Measurements from ENCODE around the gene GLIS1.

Gene GLIS1

DNA sequence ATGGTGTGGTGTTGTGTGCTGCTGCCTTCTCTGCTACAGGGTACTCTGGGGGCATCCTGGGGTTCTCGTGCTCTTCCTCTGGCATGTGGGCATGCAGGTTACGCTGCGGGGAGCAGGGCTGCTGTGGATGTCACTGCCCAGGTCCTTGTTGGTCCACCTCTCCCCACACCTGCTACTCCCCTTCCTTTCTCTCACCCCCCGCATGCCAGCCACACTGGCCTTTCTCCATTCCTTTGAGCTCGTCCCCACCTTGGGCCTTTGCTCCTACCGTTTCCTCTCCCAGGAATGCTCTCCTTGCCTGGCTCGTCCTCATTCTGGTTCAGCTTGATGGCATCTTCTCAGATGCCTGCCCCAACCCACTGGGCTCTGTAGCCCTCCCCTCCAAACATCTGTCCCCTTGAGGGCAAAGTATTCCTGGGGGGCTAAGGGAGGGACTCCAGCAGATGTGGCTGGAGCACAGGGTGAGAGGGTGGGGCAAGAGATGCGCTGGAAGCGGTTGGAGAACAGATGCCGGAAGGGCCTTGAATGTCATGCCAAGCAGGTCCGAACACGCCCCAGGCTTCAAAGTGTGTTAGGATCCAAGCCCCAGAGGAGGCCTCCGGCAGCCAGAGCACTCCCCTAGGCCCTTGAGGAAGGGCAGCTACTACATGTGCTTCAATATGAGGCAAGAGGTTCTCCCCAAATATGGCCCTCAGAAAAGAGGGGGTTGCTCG is 256.4 kb downstream of the GLIS1 start:
- TF ChIP-seq, protein P1, sequence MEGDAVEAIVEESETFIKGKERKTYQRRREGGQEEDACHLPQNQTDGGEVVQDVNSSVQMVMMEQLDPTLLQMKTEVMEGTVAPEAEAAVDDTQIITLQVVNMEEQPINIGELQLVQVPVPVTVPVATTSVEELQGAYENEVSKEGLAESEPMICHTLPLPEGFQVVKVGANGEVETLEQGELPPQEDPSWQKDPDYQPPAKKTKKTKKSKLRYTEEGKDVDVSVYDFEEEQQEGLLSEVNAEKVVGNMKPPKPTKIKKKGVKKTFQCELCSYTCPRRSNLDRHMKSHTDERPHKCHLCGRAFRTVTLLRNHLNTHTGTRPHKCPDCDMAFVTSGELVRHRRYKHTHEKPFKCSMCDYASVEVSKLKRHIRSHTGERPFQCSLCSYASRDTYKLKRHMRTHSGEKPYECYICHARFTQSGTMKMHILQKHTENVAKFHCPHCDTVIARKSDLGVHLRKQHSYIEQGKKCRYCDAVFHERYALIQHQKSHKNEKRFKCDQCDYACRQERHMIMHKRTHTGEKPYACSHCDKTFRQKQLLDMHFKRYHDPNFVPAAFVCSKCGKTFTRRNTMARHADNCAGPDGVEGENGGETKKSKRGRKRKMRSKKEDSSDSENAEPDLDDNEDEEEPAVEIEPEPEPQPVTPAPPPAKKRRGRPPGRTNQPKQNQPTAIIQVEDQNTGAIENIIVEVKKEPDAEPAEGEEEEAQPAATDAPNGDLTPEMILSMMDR (IDR thresholded peaks at IDR 0.05; ENCODE audit: low read depth, low read length, missing control alignments) = no peak
- no peak overlapping the region for H3K27ac ChIP-seq
- in situ Hi-C loops (cut with HindIII; ENCODE audit: low pct_ligation_motif_present, low sequenced_read_pairs) = loop anchor here (10.0 kb wide), 1 partner anchor 252 kb away; the partner anchor contains the start of gene GLIS1
- H3K4me3 ChIP-seq (ENCODE audit: low read depth, low read length) = no peak overlapping the region
- H3K27me3 ChIP-seq (replicated peaks) = peaks cover 17% of the 10 kb centered on the region
- H3K36me3 ChIP-seq (replicated peaks) = no peaks in the 10 kb centered on the region
- DNase-seq = no peak

DNA sequence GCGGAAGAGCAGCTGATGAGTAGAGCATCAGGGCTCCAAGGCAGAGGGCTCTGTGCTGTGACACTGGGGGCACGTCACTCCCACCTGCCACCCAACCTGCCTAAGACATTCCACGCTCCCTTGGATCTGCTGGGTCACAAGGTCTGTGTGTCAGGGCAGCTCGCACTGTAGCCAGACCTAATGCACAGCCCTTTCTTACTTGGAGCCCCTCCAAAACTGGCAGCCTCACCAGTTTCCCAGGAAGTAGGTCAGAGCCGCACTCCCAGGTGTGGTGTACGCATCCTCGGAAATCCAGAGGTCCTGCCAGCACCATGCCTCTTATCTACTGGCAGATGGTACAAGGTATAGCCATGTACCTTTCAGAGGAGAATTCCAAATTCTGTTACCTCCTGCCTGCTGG is 257.5 kb downstream of the GLIS1 start:
- Histone ChIP-seq H3K4me3 (ENCODE audit: low read depth, low read length) (no peak overlapping the region), H3K27ac (no peak overlapping the region), H3K36me3 (replicated peaks) (no peaks in the 10 kb centered on the region), H3K27me3 (replicated peaks) (peaks cover 19% of the 10 kb centered on the region)
- TF ChIP-seq, protein P1 (IDR thresholded peaks at IDR 0.05; ENCODE audit: low read depth, low read length, missing control alignments) = no peak
- no peak for DNase-seq
- in situ Hi-C loops (cut with HindIII; ENCODE audit: low pct_ligation_motif_present, low sequenced_read_pairs) = loop anchor here (10.0 kb wide), 1 partner anchor 253 kb away; the partner anchor contains the start of gene GLIS1

DNA sequence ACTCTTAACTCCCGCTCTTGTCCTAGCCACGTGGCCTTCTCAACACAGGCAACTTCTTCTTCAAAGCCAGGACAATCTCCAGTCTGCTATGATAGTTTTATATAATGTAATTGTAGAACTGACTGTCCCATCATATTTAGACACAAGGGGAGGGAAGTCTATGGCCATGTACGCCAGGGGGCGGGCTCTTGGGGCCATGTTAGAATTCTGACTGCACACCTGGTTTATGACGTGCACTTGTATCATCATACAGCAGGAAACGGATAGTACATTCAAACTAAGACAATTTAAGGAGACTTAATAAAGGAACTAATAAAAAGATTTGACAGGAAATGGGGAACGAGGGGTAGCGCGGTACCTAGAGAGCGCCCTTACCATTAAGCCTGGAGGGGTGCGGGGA is 258.3 kb downstream of the GLIS1 start:
- Histone ChIP-seq H3K27ac (no peak overlapping the region), H3K27me3 (replicated peaks) (peaks cover 15% of the 10 kb centered on the region), H3K36me3 (replicated peaks) (no peaks in the 10 kb centered on the region), H3K4me3 (ENCODE audit: low read depth, low read length) (no peak overlapping the region)
- in situ Hi-C loops (cut with HindIII; ENCODE audit: low pct_ligation_motif_present, low sequenced_read_pairs) = loop anchor here (10.0 kb wide), 1 partner anchor 254 kb away; the partner anchor contains the start of gene GLIS1
- TF ChIP-seq, protein P1 (IDR thresholded peaks at IDR 0.05; ENCODE audit: low read depth, low read length, missing control alignments) = no peak
- no peak for DNase-seq

DNA sequence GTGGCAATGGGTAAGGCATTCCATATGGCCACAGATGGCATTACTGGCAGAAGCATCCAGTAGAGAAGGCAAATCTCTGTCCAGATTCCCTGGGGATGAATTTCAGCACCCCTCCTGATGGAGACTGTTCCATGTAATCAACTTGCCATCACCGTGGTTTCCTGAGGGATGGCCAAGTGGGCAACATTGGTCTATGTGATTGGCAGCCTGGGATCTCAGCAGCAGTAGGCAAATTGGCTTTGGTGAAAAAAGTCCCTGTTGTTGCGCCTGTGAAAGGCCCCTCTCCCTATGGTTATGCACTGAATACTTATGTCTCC is 260.5 kb downstream of the GLIS1 start:
- H3K27me3 ChIP-seq (replicated peaks) = peaks cover 15% of the 10 kb centered on the region
- DNase-seq = no peak
- H3K27ac ChIP-seq = no peak overlapping the region
- in situ Hi-C loops (cut with HindIII; ENCODE audit: low pct_ligation_motif_present, low sequenced_read_pairs) = no loop called here
- no peaks in the 10 kb centered on the region for H3K36me3 ChIP-seq (replicated peaks)
- H3K4me3 ChIP-seq (ENCODE audit: low read depth, low read length) = no peak overlapping the region
- TF ChIP-seq, protein P1 (IDR thresholded peaks at IDR 0.05; ENCODE audit: low read depth, low read length, missing control alignments) = no peak

DNA sequence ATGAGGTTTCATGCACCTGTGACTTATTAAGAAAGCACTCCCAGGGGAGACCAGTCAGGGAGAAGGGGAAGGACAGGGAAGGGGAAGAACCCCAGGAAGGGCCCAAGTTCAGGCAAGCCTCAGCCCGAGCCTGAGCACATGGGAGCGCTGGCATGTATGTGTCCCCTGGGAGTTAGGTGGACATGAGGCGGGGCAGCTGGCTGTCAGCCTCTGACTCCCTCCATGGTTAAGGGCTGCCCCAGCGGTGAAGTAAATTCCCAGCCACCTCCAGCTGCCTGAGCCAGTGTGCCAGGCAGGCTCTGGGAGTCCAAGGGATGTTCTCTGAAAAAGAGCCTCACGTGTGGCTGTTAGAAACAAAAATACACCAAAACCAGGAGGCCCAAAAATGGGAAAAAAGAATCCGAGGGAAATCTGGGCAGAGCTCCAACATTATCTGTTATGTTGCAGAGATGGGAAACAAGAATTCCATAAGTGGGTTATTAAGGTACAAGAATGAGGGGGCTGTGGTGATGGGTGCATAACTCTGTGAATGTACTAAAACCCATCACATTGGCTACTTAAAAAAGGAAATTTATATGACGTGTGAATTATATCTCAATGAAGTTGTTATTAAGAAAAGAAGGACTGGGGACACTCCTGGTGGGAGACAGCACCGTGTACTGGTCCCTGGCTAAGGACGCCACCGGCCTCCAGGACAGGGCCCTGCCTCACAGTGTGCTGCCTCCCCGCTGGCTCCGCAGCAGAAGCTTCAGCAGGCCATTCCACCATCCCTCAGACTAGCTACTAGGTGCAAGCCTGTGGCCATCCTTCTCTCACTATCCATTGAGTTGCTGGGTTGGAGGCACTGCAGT is 261.1 kb downstream of the GLIS1 start:
- peaks cover 15% of the 10 kb centered on the region for H3K27me3 ChIP-seq (replicated peaks)
- TF ChIP-seq, protein P1 (IDR thresholded peaks at IDR 0.05; ENCODE audit: low read depth, low read length, missing control alignments) = no peak
- in situ Hi-C loops (cut with HindIII; ENCODE audit: low pct_ligation_motif_present, low sequenced_read_pairs) = no loop called here
- H3K36me3 ChIP-seq (replicated peaks) = no peaks in the 10 kb centered on the region
- H3K27ac ChIP-seq = no peak overlapping the region
- DNase-seq = no peak
- no peak overlapping the region for H3K4me3 ChIP-seq (ENCODE audit: low read depth, low read length)
